K562 (cell line): ENCODE data around the gene CPTP. TPM values are rescaled to one million over a fixed set of nuclear protein-coding genes. Genes with fewer than 3 reads are reported as not detected.
A peak's percentile ranks its signal among the peaks of the same experiment; 100 is the strongest.

ENCODE experiments used
- C11orf30 ChIP-seq: fragments of 450-650 bp; IDR thresholded peaks from 2 replicates; pipeline ENCODE4 v1.6.1; 2016; ENCODE audit warnings: low read depth, mild to moderate bottlenecking
- CBX1 ChIP-seq: sonication (generic); IDR thresholded peaks from 2 replicates; pipeline ENCODE4 v1.6.1; 2016; ENCODE audit warnings: antibody characterized with exemption, low read depth, mild to moderate bottlenecking
- CBX8 ChIP-seq: fragments of 200-600 bp; sonication (generic); IDR thresholded peaks from 2 replicates; pipeline ENCODE4 v1.6.1; 2012; ENCODE audit warnings: borderline replicate concordance, mixed run types, low read depth, mild to moderate bottlenecking, moderate library complexity, mixed read lengths, low read length, control low read depth, inconsistent platforms; ENCODE audit not compliant: poor library complexity, severe bottlenecking; ENCODE audit errors: extremely low read depth
- CREB1 ChIP-seq, 2 experiments: sonication (generic) in 1 of 2; formaldehyde crosslinking in 1 of 2; IDR thresholded peaks; 2 replicates each; pipeline versions ENCODE4 v1.6.1 to v1.8.0; 2012 to 2022; ENCODE audit warnings: inconsistent platforms in 1 of 2, mild to moderate bottlenecking in 1 of 2, missing genetic modification reagents in 1 of 2, moderate library complexity in 1 of 2
- E2F4 ChIP-seq: sonication (generic); formaldehyde crosslinking; IDR thresholded peaks from 2 replicates; pipeline ENCODE4 v1.8.0; 2022; ENCODE audit warnings: mild to moderate bottlenecking, low read depth, missing genetic modification reagents
- FUS ChIP-seq: fragments of 200-400 bp; formaldehyde crosslinking; optimal IDR thresholded peaks from 2 replicates; pipeline ENCODE3; 2017; ENCODE audit warnings: low read depth, low read length
- HDAC1 ChIP-seq, 2 experiments: fragments of 450-650 bp; IDR thresholded peaks; 2 replicates each; pipeline ENCODE4 v1.6.1; 2016 to 2017; ENCODE audit warnings: inconsistent platforms in 1 of 2, mild to moderate bottlenecking in 1 of 2, moderate library complexity in 1 of 2
- HDGF ChIP-seq: fragments of 450-650 bp; IDR thresholded peaks from 2 replicates; pipeline ENCODE4 v1.6.1; 2016
- JUN ChIP-seq, 2 experiments: sonication (generic) in 1 of 2; formaldehyde crosslinking in 1 of 2; IDR thresholded peaks; 2 replicates each; pipeline versions ENCODE4 v1.6.1 to v1.8.0; 2012 to 2022; ENCODE audit warnings: borderline replicate concordance in 2 of 2, mild to moderate bottlenecking in 2 of 2, improper control_type of control experiment in 1 of 2, low read depth in 1 of 2, low read length in 1 of 2, missing genetic modification reagents in 1 of 2
- MED1 ChIP-seq: sonication (generic); formaldehyde crosslinking; IDR thresholded peaks from 2 replicates; pipeline ENCODE4 v1.8.1; 2023; ENCODE audit warnings: missing genetic modification reagents, borderline replicate concordance
- NFATC3 ChIP-seq: fragments of 450-650 bp; IDR thresholded peaks from 2 replicates; pipeline ENCODE4 v1.6.1; 2017; ENCODE audit warnings: mild to moderate bottlenecking
- NFYB ChIP-seq: IDR thresholded peaks from 2 replicates; pipeline ENCODE4 v1.6.1; 2011; ENCODE audit warnings: mild to moderate bottlenecking, moderate library complexity; ENCODE audit not compliant: insufficient read length; ENCODE audit errors: extremely low read depth
- PML ChIP-seq: IDR thresholded peaks from 2 replicates; pipeline ENCODE4 v1.6.1; 2012; ENCODE audit warnings: low read length, inconsistent platforms
- PRMT5 ChIP-seq: sonication (generic); formaldehyde crosslinking; IDR thresholded peaks from 2 replicates; pipeline ENCODE4 v1.5.0; 2020; ENCODE audit warnings: missing genetic modification reagents
- SLC30A9 ChIP-seq: fragments of 250-450 bp; sonication (Bioruptor Pico); IDR thresholded peaks from 2 replicates; pipeline ENCODE4 v1.8.0; 2022; ENCODE audit warnings: mild to moderate bottlenecking, moderate library complexity
- SMAD4 ChIP-seq: fragments of 250-450 bp; sonication (Bioruptor Pico); conservative IDR thresholded peaks from 2 replicates; pipeline ENCODE4 v1.8.0; 2021; ENCODE audit warnings: inconsistent platforms, mild to moderate bottlenecking, moderate library complexity
- SNRNP70 ChIP-seq: fragments of 200-400 bp; formaldehyde crosslinking; optimal IDR thresholded peaks from 2 replicates; pipeline ENCODE3; 2017; ENCODE audit warnings: low read depth, low read length
- ZFX ChIP-seq: sonication (generic); formaldehyde crosslinking; IDR thresholded peaks from 2 replicates; pipeline ENCODE4 v1.8.0; 2022; ENCODE audit warnings: mild to moderate bottlenecking, missing genetic modification reagents, moderate library complexity
- ZNF445 ChIP-seq: fragments of 250-450 bp; sonication (Bioruptor Pico); IDR thresholded peaks from 2 replicates; pipeline ENCODE4 v1.4.0; 2020; ENCODE audit warnings: low read depth, mild to moderate bottlenecking, moderate library complexity
- polyA plus RNA-seq, 8 experiments: library from polyadenylated mRNA; depleted of rRNA in 4 of 8; stranded (reverse) in 5 of 8; unstranded in 3 of 8; fragments of >200 nt; fragmentation: Nextera tagmentation in 2 of 8; fragmentation: Illumina TruSeq in 1 of 8; extraction: Ambion mirVana in 2 of 8; extraction: Trizol in 1 of 8; gene quantifications; 2 replicates each; pipeline versions ENCODE4 v1.2.1 to v1.2.3, GENCODE V29; 2011 to 2014; ENCODE audit warnings: inconsistent platforms in 1 of 8, missing spikeins in 1 of 8
- total RNA-seq, 7 experiments: library from RNA; depleted of rRNA in 6 of 7; stranded (reverse); fragments of >200 nt in 6 of 7; fragmentation: Illumina TruSeq in 2 of 7; extraction: Trizol in 2 of 7; gene quantifications; 2 replicates each; pipeline versions ENCODE4 v1.2.1 to v1.2.3, GENCODE V29; 2011 to 2021; ENCODE audit warnings: low replicate concordance in 1 of 7
- TF ChIP-seq, protein P1 (sequence below): sonication (generic); formaldehyde crosslinking; IDR thresholded peaks from 2 replicates; pipeline ENCODE4 v1.8.0; 2022; ENCODE audit warnings: mild to moderate bottlenecking, missing genetic modification reagents
- TF ChIP-seq, protein P2 (sequence below): fragments of 250-450 bp; sonication (Bioruptor Pico); IDR thresholded peaks from 2 replicates; pipeline ENCODE4 v1.5.0; 2021

CPTP gene
- total and polyA plus RNA-seq, 9 of the 15 experiments (the other 6 are each of a cell fraction or from before 2014, with no cell fraction given) = 0.11 to 25.8 (median 3.5) TPM

DNA sequence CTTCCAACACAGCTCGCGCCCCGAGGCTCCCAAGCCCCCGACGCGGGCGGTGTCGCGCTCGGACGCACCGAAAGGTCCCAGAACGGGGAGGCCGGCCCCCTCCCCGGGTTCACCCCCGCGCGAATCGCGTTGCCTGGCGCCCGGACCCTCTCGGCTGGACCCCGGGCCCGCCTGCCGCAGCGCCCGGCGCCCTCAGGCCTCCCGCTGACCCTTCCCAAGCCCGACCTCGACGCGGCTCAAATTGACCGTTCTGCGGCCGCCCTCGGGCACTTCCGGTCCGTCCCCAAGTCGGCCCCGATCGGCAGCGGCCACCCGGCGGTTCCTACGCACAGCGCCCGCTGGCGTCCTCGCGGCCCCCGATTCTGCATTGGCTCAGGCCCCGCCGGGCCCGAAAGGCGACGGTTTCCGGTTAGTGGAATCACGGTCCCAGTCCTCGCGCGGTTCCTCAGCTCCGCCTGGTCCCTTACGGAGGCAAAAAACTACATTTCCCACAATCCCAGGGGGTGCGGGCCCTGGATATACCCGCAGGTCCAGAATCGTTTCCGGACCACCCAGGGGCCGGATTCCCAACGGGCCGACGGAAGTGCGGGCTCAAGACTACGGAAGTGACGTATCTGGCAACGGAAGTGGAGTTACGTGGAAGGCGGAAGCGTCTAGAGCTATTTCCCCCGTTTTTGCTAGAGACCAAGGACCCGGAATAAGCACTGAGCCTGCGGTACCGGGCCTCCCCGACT, 50.5 kb downstream of the CPTP start, which contains the start of gene AURKAIP1 (continued):
- TF ChIP-seq HDAC1 (IDR thresholded peaks at IDR 0.05) (peak in 1 of 2 experiments; percentile 51; a peak in 2 of 4 replicates), CREB1 (IDR thresholded peaks at IDR 0.05) (peak; percentile 90), CREB1 (CRISPR knock-in tag; IDR thresholded peaks at IDR 0.05) (peak; percentile 96), SNRNP70 (no peak), FUS (peak; percentile 96), PRMT5 (CRISPR knock-in tag) (no peak), SLC30A9 (CRISPR knock-in tag) (no peak), CBX1 (peak; percentile 90), HDGF (no peak), NFYB (no peak), ZNF445 (CRISPR knock-in tag) (0 out of 2 replicates have a peak, but pooled peaks have one; percentile 60), ZFX (CRISPR knock-in tag) (peak; percentile 95), MED1 (CRISPR knock-in tag) (no peak), NFATC3 (peak; percentile 44; the same call in 1 of the 2 replicates), C11orf30 (peak; percentile 99), E2F4 (CRISPR knock-in tag) (peak; percentile 55; the same call in 1 of the 2 replicates), PML (peak; percentile 68; the same call in 1 of the 2 replicates), JUN (IDR thresholded peaks at IDR 0.05; ENCODE audit: borderline replicate concordance, low read depth, low read length) (no peak; the same call in none of the 2 replicates), JUN (CRISPR knock-in tag; IDR thresholded peaks at IDR 0.05; ENCODE audit: borderline replicate concordance) (no peak), CBX8 (no peak), SMAD4 (CRISPR knock-in tag) (peak; percentile 81)
- TF ChIP-seq, protein P1, sequence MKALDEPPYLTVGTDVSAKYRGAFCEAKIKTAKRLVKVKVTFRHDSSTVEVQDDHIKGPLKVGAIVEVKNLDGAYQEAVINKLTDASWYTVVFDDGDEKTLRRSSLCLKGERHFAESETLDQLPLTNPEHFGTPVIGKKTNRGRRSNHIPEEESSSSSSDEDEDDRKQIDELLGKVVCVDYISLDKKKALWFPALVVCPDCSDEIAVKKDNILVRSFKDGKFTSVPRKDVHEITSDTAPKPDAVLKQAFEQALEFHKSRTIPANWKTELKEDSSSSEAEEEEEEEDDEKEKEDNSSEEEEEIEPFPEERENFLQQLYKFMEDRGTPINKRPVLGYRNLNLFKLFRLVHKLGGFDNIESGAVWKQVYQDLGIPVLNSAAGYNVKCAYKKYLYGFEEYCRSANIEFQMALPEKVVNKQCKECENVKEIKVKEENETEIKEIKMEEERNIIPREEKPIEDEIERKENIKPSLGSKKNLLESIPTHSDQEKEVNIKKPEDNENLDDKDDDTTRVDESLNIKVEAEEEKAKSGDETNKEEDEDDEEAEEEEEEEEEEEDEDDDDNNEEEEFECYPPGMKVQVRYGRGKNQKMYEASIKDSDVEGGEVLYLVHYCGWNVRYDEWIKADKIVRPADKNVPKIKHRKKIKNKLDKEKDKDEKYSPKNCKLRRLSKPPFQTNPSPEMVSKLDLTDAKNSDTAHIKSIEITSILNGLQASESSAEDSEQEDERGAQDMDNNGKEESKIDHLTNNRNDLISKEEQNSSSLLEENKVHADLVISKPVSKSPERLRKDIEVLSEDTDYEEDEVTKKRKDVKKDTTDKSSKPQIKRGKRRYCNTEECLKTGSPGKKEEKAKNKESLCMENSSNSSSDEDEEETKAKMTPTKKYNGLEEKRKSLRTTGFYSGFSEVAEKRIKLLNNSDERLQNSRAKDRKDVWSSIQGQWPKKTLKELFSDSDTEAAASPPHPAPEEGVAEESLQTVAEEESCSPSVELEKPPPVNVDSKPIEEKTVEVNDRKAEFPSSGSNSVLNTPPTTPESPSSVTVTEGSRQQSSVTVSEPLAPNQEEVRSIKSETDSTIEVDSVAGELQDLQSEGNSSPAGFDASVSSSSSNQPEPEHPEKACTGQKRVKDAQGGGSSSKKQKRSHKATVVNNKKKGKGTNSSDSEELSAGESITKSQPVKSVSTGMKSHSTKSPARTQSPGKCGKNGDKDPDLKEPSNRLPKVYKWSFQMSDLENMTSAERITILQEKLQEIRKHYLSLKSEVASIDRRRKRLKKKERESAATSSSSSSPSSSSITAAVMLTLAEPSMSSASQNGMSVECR (CRISPR knock-in tag) = peak; percentile 94
- TF ChIP-seq, protein P2, sequence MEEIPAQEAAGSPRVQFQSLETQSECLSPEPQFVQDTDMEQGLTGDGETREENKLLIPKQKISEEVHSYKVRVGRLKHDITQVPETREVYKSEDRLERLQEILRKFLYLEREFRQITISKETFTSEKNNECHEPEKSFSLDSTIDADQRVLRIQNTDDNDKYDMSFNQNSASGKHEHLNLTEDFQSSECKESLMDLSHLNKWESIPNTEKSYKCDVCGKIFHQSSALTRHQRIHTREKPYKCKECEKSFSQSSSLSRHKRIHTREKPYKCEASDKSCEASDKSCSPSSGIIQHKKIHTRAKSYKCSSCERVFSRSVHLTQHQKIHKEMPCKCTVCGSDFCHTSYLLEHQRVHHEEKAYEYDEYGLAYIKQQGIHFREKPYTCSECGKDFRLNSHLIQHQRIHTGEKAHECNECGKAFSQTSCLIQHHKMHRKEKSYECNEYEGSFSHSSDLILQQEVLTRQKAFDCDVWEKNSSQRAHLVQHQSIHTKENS (CRISPR knock-in tag) = no peak
